Nephron progenitor cell (in vitro differentiated cells): ENCODE data around the gene GPR26.

Experiments
- DNase-seq: peaks from one replicate; pipeline ENCODE4 v3.0.0; 2021
- H3K27ac Mint-ChIP-seq: 2 replicates; pipeline ENCODE4 v1.8.0; 2021; ENCODE audit warnings: mild to moderate bottlenecking, moderate library complexity, mixed read lengths
- H3K27me3 Mint-ChIP-seq: 2 replicates; pipeline ENCODE4 v1.8.0; 2021; ENCODE audit warnings: mild to moderate bottlenecking, low read depth, mixed read lengths; ENCODE audit not compliant: poor library complexity
- H3K36me3 Mint-ChIP-seq: 2 replicates; pipeline ENCODE4 v1.8.0; 2021; ENCODE audit warnings: low read depth, mixed read lengths
- H3K4me1 Mint-ChIP-seq: 2 replicates; pipeline ENCODE4 v1.8.0; 2021; ENCODE audit warnings: mixed read lengths
- H3K4me3 Mint-ChIP-seq: 2 replicates; pipeline ENCODE4 v1.8.0; 2021; ENCODE audit warnings: mild to moderate bottlenecking, moderate library complexity, mixed read lengths
- H3K9me3 Mint-ChIP-seq: 2 replicates; pipeline ENCODE4 v1.8.0; 2021; ENCODE audit warnings: mild to moderate bottlenecking, moderate library complexity, mixed read lengths
- CTCF ChIP-seq: fragments of 200-600 bp; sonication (generic); IDR thresholded peaks from 2 replicates; pipeline ENCODE4 v1.5.0; 2021; ENCODE audit warnings: antibody characterized with exemption

GPR26 gene

DNA sequence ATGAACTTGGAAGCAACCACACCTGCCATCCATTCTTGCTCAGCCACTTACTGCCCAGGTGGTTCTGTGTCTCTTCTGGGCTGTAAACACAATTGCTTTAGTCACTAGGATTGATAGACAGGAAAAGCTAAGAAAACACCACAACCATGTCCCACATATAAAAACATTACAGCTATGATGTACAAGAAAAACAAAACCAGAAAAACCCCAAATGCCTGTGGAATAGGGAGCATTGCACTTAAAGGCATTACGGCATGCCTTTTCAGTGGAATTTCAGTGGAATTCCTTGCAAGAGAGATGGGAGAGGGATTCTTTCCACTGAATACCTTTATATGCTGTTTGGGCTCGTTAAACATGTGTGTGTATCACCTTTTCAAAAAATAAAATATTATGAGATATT, 44.2 kb upstream of the GPR26 start:
- peaks cover under 1% of the 10 kb centered on the region for H3K9me3 Mint-ChIP-seq
- TF ChIP-seq CTCF, result no peak
- no peak overlapping the region for H3K27ac Mint-ChIP-seq
- no peaks in the 10 kb centered on the region for H3K4me1 Mint-ChIP-seq
- H3K4me3 Mint-ChIP-seq, result no peak overlapping the region
- no peak for DNase-seq
- peaks cover 13% of the 10 kb centered on the region for H3K27me3 Mint-ChIP-seq
- H3K36me3 Mint-ChIP-seq, result no peaks in the 10 kb centered on the region

- DNase-seq, result no peak
- Mint-ChIP-seq H3K9me3 (peaks cover 4% of the 10 kb centered on the region), H3K36me3 (no peaks in the 10 kb centered on the region), H3K27ac (no peak overlapping the region), H3K4me3 (no peak overlapping the region), H3K27me3 (peaks cover 11% of the 10 kb centered on the region), H3K4me1 (no peaks in the 10 kb centered on the region)
- TF ChIP-seq CTCF, result no peak
Observed at GRCh38 chr10:123622381-123622780, 43.8 kb upstream of the GPR26 start.

- peaks cover 11% of the 10 kb centered on the region for H3K27me3 Mint-ChIP-seq
- no peak for DNase-seq
Observed at GRCh38 chr10:123624086-123624485, 42.1 kb upstream of the GPR26 start.

GRCh38 chr10:123633106-123633505, 33.0 kb upstream of the GPR26 start:
- no peak for DNase-seq
- H3K4me1 Mint-ChIP-seq, result no peaks in the 10 kb centered on the region
- H3K4me3 Mint-ChIP-seq, result no peak overlapping the region
- no peaks in the 10 kb centered on the region for H3K36me3 Mint-ChIP-seq
- TF ChIP-seq CTCF, result no peak
- peaks cover 36% of the 10 kb centered on the region for H3K27me3 Mint-ChIP-seq
- no peak overlapping the region for H3K27ac Mint-ChIP-seq
- peaks cover 11% of the 10 kb centered on the region for H3K9me3 Mint-ChIP-seq

More at GRCh38 chr10:123624086-123624485, 42.1 kb upstream of the GPR26 start:
- no peak overlapping the region for H3K27ac Mint-ChIP-seq
- H3K36me3 Mint-ChIP-seq, result no peaks in the 10 kb centered on the region
- H3K4me3 Mint-ChIP-seq, result no peak overlapping the region
- peaks cover 11% of the 10 kb centered on the region for H3K9me3 Mint-ChIP-seq
- no peaks in the 10 kb centered on the region for H3K4me1 Mint-ChIP-seq
- no peak for TF ChIP-seq CTCF

DNA sequence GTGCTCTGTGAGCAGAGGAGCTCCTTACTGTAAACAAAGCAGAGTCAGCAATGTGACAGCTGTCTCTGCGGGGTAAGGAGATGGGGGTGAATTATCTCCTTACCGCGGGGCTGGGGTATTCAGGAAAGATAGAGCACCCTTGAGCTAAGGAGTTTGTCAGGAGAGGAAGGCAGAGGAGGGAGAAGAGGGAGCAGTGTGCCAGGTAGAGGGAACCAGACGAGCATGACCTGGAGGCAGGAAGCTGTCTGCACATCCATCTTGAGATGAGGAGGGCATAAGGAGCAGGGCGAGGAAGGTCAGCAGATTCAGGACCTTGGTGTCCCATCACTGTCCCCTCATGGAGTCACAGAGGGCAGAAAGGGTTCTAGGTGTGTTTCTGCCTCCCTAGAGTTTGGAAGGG, 32.5 kb upstream of the GPR26 start:
- H3K27ac Mint-ChIP-seq, result no peak overlapping the region
- no peak overlapping the region for H3K4me3 Mint-ChIP-seq
- DNase-seq, result no peak
- H3K27me3 Mint-ChIP-seq, result peaks cover 33% of the 10 kb centered on the region
- H3K4me1 Mint-ChIP-seq, result no peaks in the 10 kb centered on the region
- TF ChIP-seq CTCF, result no peak
- peaks cover 9% of the 10 kb centered on the region for H3K9me3 Mint-ChIP-seq
- no peaks in the 10 kb centered on the region for H3K36me3 Mint-ChIP-seq

- H3K4me3 Mint-ChIP-seq, result no peak overlapping the region
- no peak for DNase-seq
- no peaks in the 10 kb centered on the region for H3K4me1 Mint-ChIP-seq
- no peak for TF ChIP-seq CTCF
- H3K27ac Mint-ChIP-seq, result no peak overlapping the region
- no peaks in the 10 kb centered on the region for H3K36me3 Mint-ChIP-seq
- H3K27me3 Mint-ChIP-seq, result peaks cover 27% of the 10 kb centered on the region
- peaks cover 3% of the 10 kb centered on the region for H3K9me3 Mint-ChIP-seq
Observed at GRCh38 chr10:123634221-123634620, 31.9 kb upstream of the GPR26 start.
